GM23338 (cell line): Measurements from ENCODE around the gene RASGRF2. TPM values are rescaled to one million over a fixed set of nuclear protein-coding genes. Genes with fewer than 3 reads are reported as not detected.

Source experiments
- ATAC-seq: fragments of 200-7000 bp; cut with Tn5 transposase; 3 replicates; pipeline ENCODE4 v1.9.1; 2020
- DNase-seq: peaks from one replicate; pipeline ENCODE4 v3.0.0-alpha.2; 2015; ENCODE audit warnings: low spot score
- H2AFZ ChIP-seq: fragments of 200-600 bp; sonication (generic); 2 replicates; pipeline ENCODE4 v1.8.0; 2016; ENCODE audit warnings: antibody characterized with exemption, mild to moderate bottlenecking, moderate library complexity
- H3F3A ChIP-seq: fragments of 200-600 bp; sonication (generic); replicated peaks from 2 replicates; pipeline ENCODE4 v1.8.0; 2017; ENCODE audit warnings: antibody characterized with exemption, mixed run types, low read depth
- H3K27ac ChIP-seq: fragments of 200-600 bp; sonication (generic); 2 replicates; pipeline ENCODE4 v1.6.1; 2016; ENCODE audit warnings: low read depth
- H3K27me3 ChIP-seq: fragments of 200-600 bp; sonication (generic); 2 replicates; pipeline ENCODE4 v1.8.0; 2016; ENCODE audit warnings: mild to moderate bottlenecking, mixed run types, moderate library complexity; ENCODE audit not compliant: insufficient read depth
- H3K36me3 ChIP-seq: fragments of 200-600 bp; sonication (generic); 2 replicates; pipeline ENCODE4 v1.8.0; 2016; ENCODE audit warnings: mild to moderate bottlenecking; ENCODE audit not compliant: insufficient read depth
- H3K4me1 ChIP-seq: fragments of 200-600 bp; sonication (generic); 2 replicates; pipeline ENCODE4 v1.8.0; 2016; ENCODE audit warnings: mild to moderate bottlenecking, moderate library complexity; ENCODE audit not compliant: insufficient read depth
- H3K4me2 ChIP-seq: fragments of 200-600 bp; sonication (generic); 2 replicates; pipeline ENCODE4 v1.7.1; 2017; ENCODE audit warnings: mixed run types
- H3K4me3 ChIP-seq: fragments of 200-600 bp; sonication (generic); 2 replicates; pipeline ENCODE4 v1.6.1; 2016; ENCODE audit warnings: mixed run types
- H3K79me2 ChIP-seq: fragments of 200-600 bp; sonication (generic); replicated peaks from 2 replicates; pipeline ENCODE4 v1.8.0; 2017; ENCODE audit warnings: mild to moderate bottlenecking; ENCODE audit not compliant: insufficient read depth
- H3K9me2 ChIP-seq: fragments of 200-600 bp; sonication (generic); 2 replicates; pipeline ENCODE4 v1.8.0; 2017; ENCODE audit not compliant: insufficient read depth
- H4K20me1 ChIP-seq: fragments of 200-600 bp; sonication (generic); replicated peaks from 2 replicates; pipeline ENCODE4 v1.8.0; 2017; ENCODE audit warnings: mild to moderate bottlenecking; ENCODE audit not compliant: insufficient read depth
- H3K27ac Mint-ChIP-seq: 2 replicates; pipeline ENCODE4 v1.8.0; 2020; ENCODE audit warnings: inconsistent platforms, mild to moderate bottlenecking, moderate library complexity, mixed read lengths
- H3K27me3 Mint-ChIP-seq: 3 replicates; pipeline ENCODE4 v1.8.0; 2022; ENCODE audit warnings: low read depth, mild to moderate bottlenecking, moderate library complexity, mixed read lengths, inconsistent platforms; ENCODE audit not compliant: insufficient read depth, poor library complexity
- H3K36me3 Mint-ChIP-seq: 3 replicates; pipeline ENCODE4 v1.8.0; 2021; ENCODE audit warnings: low read depth, mild to moderate bottlenecking, inconsistent platforms, moderate library complexity, mixed read lengths
- H3K4me1 Mint-ChIP-seq: 3 replicates; pipeline ENCODE4 v1.8.0; 2020; ENCODE audit warnings: mild to moderate bottlenecking, inconsistent platforms, mixed read lengths
- H3K4me3 Mint-ChIP-seq: 3 replicates; pipeline ENCODE4 v1.8.0; 2021; ENCODE audit warnings: moderate library complexity, mild to moderate bottlenecking, inconsistent platforms, mixed read lengths
- H3K9me3 Mint-ChIP-seq: 3 replicates; pipeline ENCODE4 v1.8.0; 2020; ENCODE audit warnings: moderate library complexity, mild to moderate bottlenecking, inconsistent platforms, mixed read lengths
- CREB1 ChIP-seq: fragments of 250-450 bp; sonication (Bioruptor Pico); IDR thresholded peaks from 2 replicates; pipeline ENCODE4 v1.5.0; 2020; ENCODE audit warnings: low read depth, mild to moderate bottlenecking, moderate library complexity
- CTCF ChIP-seq, 2 experiments: fragments of 200-600 bp in 1 of 2; sonication (generic) in 1 of 2; conservative IDR thresholded peaks; 2 replicates each; pipeline versions ENCODE4 v1.5.1 to v1.6.1; 2016 to 2017; ENCODE audit warnings: antibody characterized with exemption in 2 of 2, low read depth in 2 of 2, mild to moderate bottlenecking in 2 of 2, moderate library complexity in 1 of 2
- EZH2 ChIP-seq: fragments of 200-600 bp; sonication (generic); IDR thresholded peaks from one replicate; pipeline ENCODE4 v1.8.0; 2017; ENCODE audit warnings: antibody characterized with exemption, mild to moderate bottlenecking, low read depth; ENCODE audit not compliant: unreplicated experiment
- NANOG ChIP-seq: IDR thresholded peaks from 2 replicates; pipeline ENCODE4 v1.6.1; 2016; ENCODE audit warnings: antibody characterized with exemption, borderline replicate concordance
- ZNF114 ChIP-seq: fragments of 250-450 bp; sonication (Bioruptor Pico); IDR thresholded peaks from 2 replicates; pipeline ENCODE4 v1.5.0; 2020; ENCODE audit warnings: mild to moderate bottlenecking, moderate library complexity
- ZNF331 ChIP-seq: fragments of 250-450 bp; sonication (Bioruptor Pico); IDR thresholded peaks from 2 replicates; pipeline ENCODE4 v1.5.0; 2020; ENCODE audit warnings: low read depth, mild to moderate bottlenecking, moderate library complexity
- polyA plus RNA-seq: library from polyadenylated mRNA; unstranded; fragments of >200 nt; fragmentation: Nextera tagmentation; extraction: Ambion mirVana; gene quantifications from 2 replicates; pipeline ENCODE4 v1.2.1, GENCODE V29; 2016
- total RNA-seq: library from RNA; depleted of rRNA; stranded (reverse); fragments of >200 nt; shearing (Covaris generic); gene quantifications from 2 replicates; pipeline ENCODE4 v1.2.3, GENCODE V29; 2014
- TF ChIP-seq, protein P1 (sequence below): fragments of 250-450 bp; sonication (Bioruptor Pico); IDR thresholded peaks from 2 replicates; pipeline ENCODE4 v1.5.0; 2020; ENCODE audit warnings: mild to moderate bottlenecking, moderate library complexity

Gene RASGRF2
- total and polyA plus RNA-seq, 2 experiments from 2014 or later = 5.0 to 19.2 TPM

GRCh38 chr5:81093536-81094196, 133.5 kb downstream of the RASGRF2 start (continued):
- no peak for TF ChIP-seq CTCF (conservative IDR thresholded peaks at IDR 0.05; ENCODE audit: low read depth in 2 of 2)
- TF ChIP-seq, protein P1, sequence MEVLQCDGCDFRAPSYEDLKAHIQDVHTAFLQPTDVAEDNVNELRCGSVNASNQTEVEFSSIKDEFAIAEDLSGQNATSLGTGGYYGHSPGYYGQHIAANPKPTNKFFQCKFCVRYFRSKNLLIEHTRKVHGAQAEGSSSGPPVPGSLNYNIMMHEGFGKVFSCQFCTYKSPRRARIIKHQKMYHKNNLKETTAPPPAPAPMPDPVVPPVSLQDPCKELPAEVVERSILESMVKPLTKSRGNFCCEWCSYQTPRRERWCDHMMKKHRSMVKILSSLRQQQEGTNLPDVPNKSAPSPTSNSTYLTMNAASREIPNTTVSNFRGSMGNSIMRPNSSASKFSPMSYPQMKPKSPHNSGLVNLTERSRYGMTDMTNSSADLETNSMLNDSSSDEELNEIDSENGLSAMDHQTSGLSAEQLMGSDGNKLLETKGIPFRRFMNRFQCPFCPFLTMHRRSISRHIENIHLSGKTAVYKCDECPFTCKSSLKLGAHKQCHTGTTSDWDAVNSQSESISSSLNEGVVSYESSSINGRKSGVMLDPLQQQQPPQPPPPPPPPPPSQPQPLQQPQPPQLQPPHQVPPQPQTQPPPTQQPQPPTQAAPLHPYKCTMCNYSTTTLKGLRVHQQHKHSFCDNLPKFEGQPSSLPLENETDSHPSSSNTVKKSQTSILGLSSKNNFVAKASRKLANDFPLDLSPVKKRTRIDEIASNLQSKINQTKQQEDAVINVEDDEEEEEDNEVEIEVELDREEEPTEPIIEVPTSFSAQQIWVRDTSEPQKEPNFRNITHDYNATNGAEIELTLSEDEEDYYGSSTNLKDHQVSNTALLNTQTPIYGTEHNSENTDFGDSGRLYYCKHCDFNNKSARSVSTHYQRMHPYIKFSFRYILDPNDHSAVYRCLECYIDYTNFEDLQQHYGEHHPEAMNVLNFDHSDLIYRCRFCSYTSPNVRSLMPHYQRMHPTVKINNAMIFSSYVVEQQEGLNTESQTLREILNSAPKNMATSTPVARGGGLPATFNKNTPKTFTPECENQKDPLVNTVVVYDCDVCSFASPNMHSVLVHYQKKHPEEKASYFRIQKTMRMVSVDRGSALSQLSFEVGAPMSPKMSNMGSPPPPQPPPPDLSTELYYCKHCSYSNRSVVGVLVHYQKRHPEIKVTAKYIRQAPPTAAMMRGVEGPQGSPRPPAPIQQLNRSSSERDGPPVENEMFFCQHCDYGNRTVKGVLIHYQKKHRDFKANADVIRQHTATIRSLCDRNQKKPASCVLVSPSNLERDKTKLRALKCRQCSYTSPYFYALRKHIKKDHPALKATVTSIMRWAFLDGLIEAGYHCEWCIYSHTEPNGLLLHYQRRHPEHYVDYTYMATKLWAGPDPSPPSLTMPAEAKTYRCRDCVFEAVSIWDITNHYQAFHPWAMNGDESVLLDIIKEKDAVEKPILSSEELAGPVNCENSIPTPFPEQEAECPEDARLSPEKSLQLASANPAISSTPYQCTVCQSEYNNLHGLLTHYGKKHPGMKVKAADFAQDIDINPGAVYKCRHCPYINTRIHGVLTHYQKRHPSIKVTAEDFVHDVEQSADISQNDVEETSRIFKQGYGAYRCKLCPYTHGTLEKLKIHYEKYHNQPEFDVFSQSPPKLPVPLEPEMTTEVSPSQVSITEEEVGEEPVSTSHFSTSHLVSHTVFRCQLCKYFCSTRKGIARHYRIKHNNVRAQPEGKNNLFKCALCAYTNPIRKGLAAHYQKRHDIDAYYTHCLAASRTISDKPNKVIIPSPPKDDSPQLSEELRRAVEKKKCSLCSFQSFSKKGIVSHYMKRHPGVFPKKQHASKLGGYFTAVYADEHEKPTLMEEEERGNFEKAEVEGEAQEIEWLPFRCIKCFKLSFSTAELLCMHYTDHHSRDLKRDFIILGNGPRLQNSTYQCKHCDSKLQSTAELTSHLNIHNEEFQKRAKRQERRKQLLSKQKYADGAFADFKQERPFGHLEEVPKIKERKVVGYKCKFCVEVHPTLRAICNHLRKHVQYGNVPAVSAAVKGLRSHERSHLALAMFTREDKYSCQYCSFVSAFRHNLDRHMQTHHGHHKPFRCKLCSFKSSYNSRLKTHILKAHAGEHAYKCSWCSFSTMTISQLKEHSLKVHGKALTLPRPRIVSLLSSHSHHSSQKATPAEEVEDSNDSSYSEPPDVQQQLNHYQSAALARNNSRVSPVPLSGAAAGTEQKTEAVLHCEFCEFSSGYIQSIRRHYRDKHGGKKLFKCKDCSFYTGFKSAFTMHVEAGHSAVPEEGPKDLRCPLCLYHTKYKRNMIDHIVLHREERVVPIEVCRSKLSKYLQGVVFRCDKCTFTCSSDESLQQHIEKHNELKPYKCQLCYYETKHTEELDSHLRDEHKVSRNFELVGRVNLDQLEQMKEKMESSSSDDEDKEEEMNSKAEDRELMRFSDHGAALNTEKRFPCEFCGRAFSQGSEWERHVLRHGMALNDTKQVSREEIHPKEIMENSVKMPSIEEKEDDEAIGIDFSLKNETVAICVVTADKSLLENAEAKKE = no peak
- TF ChIP-seq ZNF114 (CRISPR knock-in tag) = no peak
- TF ChIP-seq CREB1 (CRISPR knock-in tag) = no peak

GRCh38 chr5:81095835-81096234, 135.7 kb downstream of the RASGRF2 start:
- DNase-seq (no peak), ATAC-seq (no peak)
- H3K27ac Mint-ChIP-seq = no peak overlapping the region
- Histone ChIP-seq H3K4me3 (no peak overlapping the region), H3K27me3 (no peaks in the 10 kb centered on the region), H3K4me1 (peaks cover 5% of the 10 kb centered on the region; the same call in 1 of the 2 replicates), H2AFZ (no peak overlapping the region), H3K36me3 (no peaks in the 10 kb centered on the region), H3K9me2 (no peaks in the 10 kb centered on the region), H3K4me2 (no peak overlapping the region), H3K27ac (no peak overlapping the region), H4K20me1 (0 out of 2 replicates have a peak, but pooled peaks cover 5% of the 10 kb centered on the region), H3F3A (no peaks in the 10 kb centered on the region), H3K79me2 (no peaks in the 10 kb centered on the region)
- TF ChIP-seq CREB1 (CRISPR knock-in tag) (no peak), ZNF114 (CRISPR knock-in tag) (no peak), EZH2 (no peak), NANOG (no peak), ZNF331 (CRISPR knock-in tag) (no peak)
- H3K4me1 Mint-ChIP-seq = peaks cover 7% of the 10 kb centered on the region
- no peaks in the 10 kb centered on the region for H3K9me3 Mint-ChIP-seq
- H3K27me3 Mint-ChIP-seq = no peaks in the 10 kb centered on the region
- H3K4me3 Mint-ChIP-seq = no peak overlapping the region
- no peaks in the 10 kb centered on the region for H3K36me3 Mint-ChIP-seq
